Gastrocnemius medialis (tissue), 4 donors: Measurements from ENCODE around the gene PABPN1L. TPM values are rescaled to one million over a fixed set of nuclear protein-coding genes. Genes with fewer than 3 reads are reported as not detected.

Source experiments
- ATAC-seq, 2 donors: fragments of 150-250 bp; one replicate each; pipeline ENCODE4 v1.9.1; 2016
- DNase-seq, 2 donors: peaks; one replicate each; pipeline ENCODE4 v3.0.0-alpha.2; 2019
- H3K27ac ChIP-seq, 4 donors: fragments of 200-600 bp; sonication (generic); 1 replicate in 1 of 4; 2 replicates in 3 of 4; pipeline ENCODE4 v1.5.1; 2016 to 2018; ENCODE audit warnings: mild to moderate bottlenecking in 2 of 4, moderate library complexity in 1 of 4
- H3K27me3 ChIP-seq, 3 donors: fragments of 200-600 bp; sonication (generic) in 2 of 3; 1 replicate in 1 of 3; 2 replicates in 2 of 3; pipeline versions ENCODE4 v1.5.1 to v1.6.0; 2016 to 2019; ENCODE audit warnings: mild to moderate bottlenecking in 1 of 3, moderate library complexity in 1 of 3
- H3K36me3 ChIP-seq, 2 donors: fragments of 200-600 bp; sonication (generic) in 1 of 2; one replicate each; pipeline ENCODE4 v1.5.1; 2017 to 2018
- H3K4me1 ChIP-seq, 2 donors: fragments of 200-600 bp; sonication (generic) in 1 of 2; one replicate each; pipeline ENCODE4 v1.5.1; 2016 to 2017; ENCODE audit warnings: mild to moderate bottlenecking in 2 of 2
- H3K4me3 ChIP-seq, 4 donors: fragments of 200-600 bp; sonication (generic) in 3 of 4; 1 replicate in 1 of 4; 2 replicates in 3 of 4; pipeline ENCODE4 v1.5.1; 2016 to 2019; ENCODE audit warnings: mild to moderate bottlenecking in 2 of 4
- H3K9me3 ChIP-seq, 3 donors: fragments of 200-600 bp; sonication (generic) in 2 of 3; 1 replicate in 1 of 3; 2 replicates in 2 of 3; pipeline ENCODE4 v1.5.1; 2016 to 2019
- CTCF ChIP-seq, 5 experiments: fragments of 450-650 bp in 3 of 5; fragments of 200-600 bp in 2 of 5; sonication (generic) in 2 of 5; IDR thresholded peaks in 4 of 5; conservative IDR thresholded peaks in 1 of 5; 1 replicate in 4 of 5; 2 replicates in 1 of 5; pipeline ENCODE4 v1.5.1; 2016 to 2019; ENCODE audit warnings: antibody characterized with exemption in 5 of 5, mild to moderate bottlenecking in 3 of 5, moderate library complexity in 3 of 5
- POLR2A ChIP-seq, 2 donors: fragments of 450-650 bp; IDR thresholded peaks; one replicate each; pipeline ENCODE4 v1.6.1; 2017; ENCODE audit warnings: antibody characterized with exemption in 2 of 2, mild to moderate bottlenecking in 2 of 2, moderate library complexity in 2 of 2
- in situ Hi-C, 4 donors: fragments of 200-750 bp; cut with MboI; loops; one replicate each; pipeline versions ENCODE4 v1.15.0 to v1.8.0; 2017; ENCODE audit warnings: low sequenced_read_pairs in 4 of 4
- intact Hi-C: fragments of 100-400 bp; cut with DNase I; formaldehyde crosslinking; loops from one replicate; pipeline ENCODE4 v1.15.1; 2023; ENCODE audit warnings: low total_unique reads
- total RNA-seq, 4 donors: library from RNA; depleted of rRNA; stranded (reverse); fragments of >200 nt; gene quantifications; one replicate each; pipeline versions ENCODE4 v1.1.0 to v1.2.3, GENCODE V29; 2016

The PABPN1L gene
- total RNA-seq, 4 donors from 2014 or later = not detected

- DNase-seq = peak; percentile 36 to 71
- ATAC-seq = peak; percentile 59 to 72
- intact Hi-C loops = loop anchor here (10.0 kb wide), 1 partner anchor 48 kb away; the partner anchor contains the start of genes GALNS and TRAPPC2L
- Histone ChIP-seq H3K27ac (peak overlapping the region; percentile 64 to 83 (median 73)), H3K9me3 (no peaks in the 10 kb centered on the region), H3K27me3 (no peaks in the 10 kb centered on the region), H3K4me3 (no peak overlapping the region), H3K4me1 (peaks cover 7 to 20% of the 10 kb centered on the region in 2 donors), H3K36me3 (no peaks in the 10 kb centered on the region)
- in situ Hi-C loops = no loop called here
- peak in 1 of 2 donors; percentile 66 for TF ChIP-seq POLR2A (IDR thresholded peaks at IDR 0.05)
- no peak for TF ChIP-seq CTCF (IDR thresholded peaks at IDR 0.05 in 4 of 5, conservative IDR thresholded peaks at IDR 0.05 in 1 of 5)
Measured at GRCh38 chr16:88903267-88903666, 36.8 kb upstream of the PABPN1L start.

DNA sequence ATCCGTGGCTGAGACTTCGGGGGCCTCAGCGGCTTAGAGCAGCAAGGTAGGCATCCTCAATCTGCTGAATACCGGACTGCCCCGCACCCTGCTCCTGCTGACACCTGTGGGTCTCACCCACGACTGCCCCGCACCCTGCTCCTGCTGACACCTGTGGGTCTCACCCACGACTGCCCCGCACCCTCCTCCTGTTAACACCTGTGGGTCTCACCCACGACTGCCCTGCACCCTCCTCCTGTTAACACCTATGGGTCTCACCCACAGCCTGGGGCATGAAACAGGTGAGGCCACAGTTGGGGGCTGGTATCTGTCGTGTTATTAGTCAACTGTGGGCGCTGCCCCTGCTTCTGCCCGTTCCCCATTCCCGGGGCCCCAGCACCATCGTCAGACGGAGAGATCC, 36.3 kb upstream of the PABPN1L start:
- in situ Hi-C loops (no loop called here), intact Hi-C loops (loop anchor here (10.0 kb wide), 1 partner anchor 48 kb away; the partner anchor contains the start of genes GALNS and TRAPPC2L)
- no peaks in the 10 kb centered on the region for H3K36me3 ChIP-seq
- ATAC-seq = no peak
- TF ChIP-seq POLR2A (IDR thresholded peaks at IDR 0.05) = no peak
- H3K27me3 ChIP-seq = no peaks in the 10 kb centered on the region
- peak overlapping the region; percentile 64 to 83 (median 73) for H3K27ac ChIP-seq
- no peaks in the 10 kb centered on the region for H3K9me3 ChIP-seq
- H3K4me1 ChIP-seq = peaks cover 7 to 25% of the 10 kb centered on the region in 2 donors
- no peak for DNase-seq
- no peak overlapping the region for H3K4me3 ChIP-seq

DNA sequence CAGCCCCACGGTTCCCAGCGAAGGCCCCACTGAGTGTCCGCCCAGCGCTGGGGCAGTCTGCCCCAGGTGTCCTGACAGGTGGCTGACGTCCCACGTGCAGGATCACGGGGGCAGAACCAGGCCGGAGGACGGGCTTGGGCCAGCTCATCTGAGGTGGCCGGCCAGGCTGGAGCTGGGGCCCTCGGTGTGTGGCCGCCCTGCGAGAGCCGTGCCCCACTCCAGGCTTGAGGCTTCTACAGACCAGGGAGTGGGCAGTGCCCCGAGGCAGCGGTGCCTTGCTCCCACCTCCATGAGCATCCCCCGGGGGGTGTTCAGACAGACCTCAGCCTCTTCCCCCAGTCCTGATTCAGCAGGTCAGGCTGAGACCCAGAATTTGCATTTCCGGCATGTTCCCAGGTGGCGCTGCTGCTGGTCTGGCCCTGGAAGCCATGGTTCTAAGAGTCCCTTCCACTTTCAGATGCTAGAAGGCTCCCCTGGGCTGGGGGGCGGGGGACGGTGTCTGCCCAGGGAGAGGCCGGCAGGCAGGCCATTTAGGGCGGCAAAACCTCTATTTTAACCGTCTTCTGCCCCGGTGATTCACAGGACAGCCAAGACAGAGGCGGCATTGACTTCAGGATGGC, 35.4 kb upstream of the PABPN1L start:
- intact Hi-C loops (loop anchor here (10.0 kb wide), 1 partner anchor 47 kb away; the partner anchor contains the start of genes GALNS and TRAPPC2L), in situ Hi-C loops (no loop called here)
- no peak overlapping the region for H3K4me3 ChIP-seq
- ATAC-seq (no peak), DNase-seq (no peak)
- peak overlapping the region in 1 of 4 donors; percentile 82 for H3K27ac ChIP-seq
- TF ChIP-seq POLR2A (IDR thresholded peaks at IDR 0.05) = no peak
- no peak for TF ChIP-seq CTCF (IDR thresholded peaks at IDR 0.05 in 4 of 5, conservative IDR thresholded peaks at IDR 0.05 in 1 of 5)
- H3K27me3 ChIP-seq = no peaks in the 10 kb centered on the region
- H3K9me3 ChIP-seq = no peaks in the 10 kb centered on the region
- H3K4me1 ChIP-seq = peaks cover 15 to 34% of the 10 kb centered on the region in 2 donors
- no peaks in the 10 kb centered on the region for H3K36me3 ChIP-seq

DNA sequence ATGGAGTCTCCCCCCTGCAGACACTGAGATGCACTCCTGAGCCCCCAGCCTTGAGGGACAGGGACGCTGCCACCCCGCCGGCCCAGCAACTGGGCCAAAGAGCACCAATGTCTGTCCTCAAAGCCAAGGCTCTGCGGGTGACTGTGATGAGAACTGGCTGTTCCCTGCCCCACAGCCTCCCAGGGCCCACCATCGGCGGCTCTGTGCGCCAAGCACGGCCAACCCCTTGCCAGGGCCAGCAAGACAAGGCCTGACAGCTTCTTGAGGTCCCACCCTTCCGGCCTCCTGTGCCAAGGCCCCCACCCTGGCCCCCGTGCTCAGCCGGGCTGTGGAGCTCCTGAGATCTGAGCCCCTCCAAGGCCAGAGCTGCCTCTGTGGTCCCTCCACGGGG, 34.2 kb upstream of the PABPN1L start:
- Histone ChIP-seq H3K27me3 (no peaks in the 10 kb centered on the region), H3K9me3 (no peaks in the 10 kb centered on the region), H3K27ac (no peak overlapping the region), H3K4me1 (peaks cover 27 to 45% of the 10 kb centered on the region in 2 donors), H3K4me3 (no peak overlapping the region), H3K36me3 (no peaks in the 10 kb centered on the region)
- no peak for DNase-seq
- no peak for ATAC-seq
- no peak for TF ChIP-seq POLR2A (IDR thresholded peaks at IDR 0.05)
- intact Hi-C loops = loop anchor here (10.0 kb wide), 1 partner anchor 46 kb away; the partner anchor contains the start of genes GALNS and TRAPPC2L
- in situ Hi-C loops = no loop called here

DNA sequence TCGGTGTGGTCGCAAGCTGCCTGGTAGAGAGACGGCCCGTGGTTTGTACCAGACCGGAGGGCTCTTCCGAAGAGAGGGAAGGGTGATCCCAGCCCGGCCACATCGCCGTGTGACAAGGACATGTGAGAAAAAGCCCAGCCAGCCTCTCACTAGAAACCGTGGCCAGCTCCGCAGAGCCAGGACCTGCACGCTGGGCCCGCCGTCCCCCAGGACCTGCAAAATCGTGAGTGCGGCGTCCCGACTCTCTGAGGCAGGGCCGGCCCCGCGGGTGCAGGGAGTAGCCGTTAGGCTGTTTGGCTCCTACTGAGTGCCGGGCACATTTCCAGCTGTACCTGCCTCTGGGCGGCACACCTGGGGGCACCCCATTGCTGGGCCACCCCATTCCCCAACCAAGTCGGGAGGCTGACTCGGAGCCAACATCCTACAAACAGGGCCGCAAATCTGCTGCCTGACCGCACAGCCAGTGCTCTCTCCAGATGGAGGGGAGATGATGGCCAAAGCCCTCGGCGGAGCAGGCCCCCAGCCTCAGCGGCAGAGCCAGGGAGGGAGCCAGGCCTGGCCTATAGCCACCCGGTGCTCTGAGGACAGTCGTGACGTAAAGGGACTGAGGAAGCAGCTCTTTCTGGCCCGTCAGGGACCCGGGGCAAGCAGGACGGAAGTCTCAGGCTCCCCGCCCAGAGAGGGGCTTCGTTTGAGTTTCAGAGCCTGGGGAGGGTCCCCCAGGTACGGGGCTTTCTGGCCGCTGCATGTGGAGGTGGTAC, 33.6 kb upstream of the PABPN1L start:
- no peaks in the 10 kb centered on the region for H3K9me3 ChIP-seq
- intact Hi-C loops (loop anchor here (5.0 to 10.0 kb wide), 2 partner anchors 45 to 88 kb away; partner anchors contain the start of genes APRT, GALNS and TRAPPC2L), in situ Hi-C loops (no loop called here)
- TF ChIP-seq CTCF (IDR thresholded peaks at IDR 0.05 in 4 of 5, conservative IDR thresholded peaks at IDR 0.05 in 1 of 5) (no peak), POLR2A (IDR thresholded peaks at IDR 0.05) (no peak)
- H3K27ac ChIP-seq = peak overlapping the region in 1 of 4 donors; percentile 25
- H3K27me3 ChIP-seq = no peaks in the 10 kb centered on the region
- DNase-seq = no peak
- no peak for ATAC-seq
- H3K4me3 ChIP-seq = no peak overlapping the region
- H3K4me1 ChIP-seq = peaks cover 32 to 51% of the 10 kb centered on the region in 2 donors
- H3K36me3 ChIP-seq = no peaks in the 10 kb centered on the region
